HG03565 (cell line): ENCODE results near the gene TMEM272.

ENCODE experiments used
- ATAC-seq: cut with Tn5 transposase; IDR thresholded peaks from one replicate; pipeline ENCODE4 v1.9.1; 2021; ENCODE audit warnings: mild to moderate bottlenecking, moderate library complexity; ENCODE audit not compliant: unreplicated experiment

The TMEM272 gene

GRCh38 chr13:51783428-51784094 lies 61.4 kb downstream of the TMEM272 start:
- no peak for ATAC-seq

- ATAC-seq: no peak
Observed at GRCh38 chr13:51782026-51782710, 62.8 kb downstream of the TMEM272 start.

- ATAC-seq: no peak
Observed at GRCh38 chr13:51781246-51782022, 63.5 kb downstream of the TMEM272 start.

GRCh38 chr13:51780099-51780498 lies 64.9 kb downstream of the TMEM272 start:
- no peak for ATAC-seq

DNA sequence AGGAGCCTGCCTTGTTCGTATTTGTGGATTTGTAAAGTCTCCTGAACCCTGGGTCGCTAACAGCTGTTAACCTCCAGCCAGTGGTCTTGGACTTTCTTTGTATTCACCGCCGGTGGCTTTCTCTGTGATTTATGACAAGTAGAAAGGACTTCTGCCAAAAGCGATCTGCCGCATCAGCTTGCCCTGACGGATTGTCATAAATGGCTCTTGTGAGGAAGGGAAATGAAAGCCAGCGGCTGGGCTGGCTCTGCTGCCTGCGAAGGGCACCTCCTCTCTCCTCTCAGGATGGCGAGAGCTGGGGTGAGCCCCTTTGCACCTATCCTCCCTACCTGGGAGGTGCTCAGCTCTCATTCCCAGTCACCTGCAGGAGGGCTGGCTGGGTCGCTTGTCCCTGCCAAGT lies 66.6 kb downstream of the TMEM272 start:
- ATAC-seq: no peak

GRCh38 chr13:51777921-51778320 lies 67.1 kb downstream of the TMEM272 start:
- ATAC-seq: no peak

DNA sequence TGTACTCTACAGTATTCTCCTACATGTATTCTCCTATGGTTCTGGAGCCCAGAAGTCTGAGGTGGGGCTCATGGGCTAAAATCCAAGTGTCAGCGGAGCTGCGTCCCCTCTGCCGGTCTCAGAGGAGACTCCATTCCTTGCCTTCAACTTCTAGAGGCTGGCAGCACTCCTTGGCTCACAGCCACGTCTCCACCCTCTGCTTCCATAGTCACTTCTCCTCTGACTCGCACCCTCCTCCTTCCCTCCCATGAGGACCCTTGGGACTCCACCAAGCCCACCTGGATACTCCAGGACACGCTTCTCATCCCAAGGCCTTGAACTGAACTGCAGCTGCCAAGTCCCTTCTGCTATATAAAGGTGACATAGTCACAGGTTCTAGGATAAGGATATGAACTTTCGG lies 68.8 kb downstream of the TMEM272 start:
- ATAC-seq: no peak

GRCh38 chr13:51773515-51773914 lies 71.5 kb downstream of the TMEM272 start:
- no peak for ATAC-seq

GRCh38 chr13:51772781-51773180 lies 72.2 kb downstream of the TMEM272 start:
- ATAC-seq: no peak

GRCh38 chr13:51772105-51772455 lies 72.9 kb downstream of the TMEM272 start:
- ATAC-seq: no peak

DNA sequence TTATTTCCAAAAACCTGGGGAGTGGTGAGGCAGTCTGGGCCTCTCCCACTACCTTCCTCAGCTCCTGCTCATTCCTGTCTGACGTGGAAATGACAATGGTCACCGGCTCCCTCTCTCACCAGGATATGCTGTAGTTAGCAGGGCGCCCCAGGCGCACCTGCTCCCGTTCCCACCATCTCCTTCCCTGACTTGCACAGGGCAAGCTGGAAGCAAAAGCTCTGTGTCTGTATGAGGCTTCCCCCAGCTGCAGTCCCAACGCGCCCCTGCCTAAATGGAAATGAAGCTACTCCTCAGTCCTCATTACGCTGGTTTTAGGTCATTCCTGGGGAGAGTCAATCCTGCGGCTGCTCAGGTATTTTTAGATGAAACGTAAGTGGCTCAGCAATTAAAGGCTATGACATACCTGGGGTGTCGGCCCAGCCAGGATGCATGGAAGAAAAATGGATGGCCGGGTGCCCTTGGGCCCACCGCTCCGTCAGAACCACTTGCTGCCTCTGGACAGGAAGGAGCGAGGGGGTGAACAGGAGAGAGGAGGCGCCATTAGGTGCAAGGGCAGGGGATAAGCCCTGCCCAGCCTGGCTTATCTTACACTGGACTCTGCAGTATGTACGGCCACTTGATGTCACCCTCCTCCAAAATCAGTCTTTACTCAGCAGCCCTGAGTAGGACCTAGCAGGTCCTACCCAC lies 73.4 kb downstream of the TMEM272 start:
- no peak for ATAC-seq

DNA sequence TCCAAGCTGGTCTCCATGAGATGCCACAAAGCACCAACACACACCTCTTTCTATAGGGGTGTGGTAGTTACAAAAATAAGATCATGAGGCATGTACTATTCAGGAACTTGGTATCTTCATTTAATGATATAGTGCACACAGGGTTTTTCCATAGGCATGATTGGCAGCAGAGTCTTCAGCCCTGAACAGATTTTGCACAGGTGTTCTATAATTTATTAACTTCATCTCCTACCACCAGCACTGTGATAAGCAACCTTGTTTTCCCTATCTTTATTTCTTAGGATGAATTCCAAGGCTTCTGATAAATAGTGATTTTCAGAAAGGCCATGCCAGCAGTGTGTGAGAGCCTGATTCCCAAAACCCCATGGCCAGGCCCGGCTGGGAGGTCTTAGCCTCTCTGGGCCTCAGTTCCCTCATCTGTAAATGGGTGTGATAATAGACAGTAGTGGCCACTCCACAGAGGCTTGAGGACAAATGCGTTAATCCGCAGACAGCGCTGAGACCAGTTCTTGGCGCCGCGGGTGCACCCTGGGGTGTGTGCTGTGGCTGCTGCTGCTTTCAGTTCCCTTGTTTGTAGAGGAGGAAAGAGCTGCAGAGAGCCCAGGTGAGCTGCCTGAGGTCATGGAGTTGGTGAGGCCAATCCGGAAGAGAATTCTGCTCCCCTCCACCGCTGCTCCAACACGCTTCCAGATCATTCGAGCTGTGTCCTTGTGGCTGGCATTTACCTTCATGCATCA lies 74.1 kb downstream of the TMEM272 start:
- ATAC-seq: no peak

DNA sequence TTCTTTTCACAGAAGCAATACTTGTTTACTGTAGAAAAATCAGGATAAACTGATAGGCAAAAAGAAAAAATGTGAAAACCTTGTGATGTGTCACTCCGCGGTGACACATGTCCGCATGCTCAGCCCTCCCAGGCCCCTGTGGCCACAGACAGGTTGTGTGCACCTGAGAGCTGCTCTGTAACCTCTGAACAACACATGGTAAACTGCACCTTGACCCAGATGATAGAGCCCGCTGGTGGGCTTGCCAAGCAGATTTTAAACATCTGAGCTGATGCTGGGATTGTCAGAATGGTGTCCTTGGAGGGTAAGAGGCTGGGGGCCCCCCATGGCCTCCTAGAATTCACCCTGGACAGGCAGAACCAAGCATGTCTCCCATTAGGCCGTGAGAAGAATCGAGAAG lies 74.8 kb downstream of the TMEM272 start:
- ATAC-seq: no peak

DNA sequence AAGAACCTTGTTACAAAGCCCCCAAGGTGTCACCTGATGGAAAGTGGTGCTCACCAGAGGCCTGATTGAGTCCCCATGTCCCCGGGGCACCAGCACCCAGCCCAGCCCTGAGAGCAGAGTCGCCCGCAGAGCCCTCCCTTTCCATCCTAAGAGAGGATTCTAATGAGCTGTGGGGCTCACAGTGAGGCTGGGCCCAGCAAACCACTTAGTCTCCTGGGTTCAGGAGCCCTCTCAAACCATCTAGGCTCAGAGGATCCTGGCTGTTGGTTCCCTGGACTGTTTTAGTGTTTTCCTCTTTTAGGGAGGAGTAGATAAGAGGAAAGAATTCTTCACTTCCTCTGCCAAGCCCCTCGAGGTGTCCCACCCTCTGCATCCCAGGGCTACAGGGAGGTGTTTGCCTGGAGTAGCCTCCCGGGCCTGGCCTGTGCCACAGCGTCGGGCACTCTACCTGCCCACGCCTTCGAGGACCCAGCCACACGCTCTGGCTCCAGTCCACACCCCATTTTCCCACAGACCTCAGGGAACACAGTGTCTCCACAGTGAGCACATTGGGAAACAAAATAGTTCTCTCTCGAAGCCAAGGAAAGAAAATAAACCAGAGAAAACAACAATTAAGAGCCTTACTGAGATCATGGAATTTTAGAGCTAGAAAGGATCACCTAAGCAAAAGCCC lies 75.4 kb downstream of the TMEM272 start:
- no peak for ATAC-seq

DNA sequence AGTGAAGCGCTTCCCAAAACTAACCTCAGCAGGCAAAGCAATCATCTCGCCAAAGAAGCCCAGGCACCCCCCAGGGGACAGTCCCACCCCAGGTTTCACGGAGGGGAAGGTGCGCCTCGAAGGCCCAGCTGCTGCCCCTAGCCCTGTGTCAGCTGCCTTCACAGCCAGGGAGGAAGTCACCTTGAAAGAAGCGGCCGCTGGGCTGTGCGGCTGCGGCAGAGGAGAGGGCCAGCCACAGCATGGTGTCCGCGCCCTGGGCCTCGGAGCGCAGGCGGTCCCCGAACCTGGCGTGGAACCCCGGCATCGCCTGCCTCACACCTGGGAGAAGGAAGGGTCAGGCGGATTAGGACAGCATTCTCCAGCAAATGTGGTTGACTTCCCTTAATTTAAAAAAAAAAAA lies 76.0 kb downstream of the TMEM272 start:
- no peak for ATAC-seq

GRCh38 chr13:51768378-51768921 lies 76.5 kb downstream of the TMEM272 start:
- ATAC-seq: no peak

DNA sequence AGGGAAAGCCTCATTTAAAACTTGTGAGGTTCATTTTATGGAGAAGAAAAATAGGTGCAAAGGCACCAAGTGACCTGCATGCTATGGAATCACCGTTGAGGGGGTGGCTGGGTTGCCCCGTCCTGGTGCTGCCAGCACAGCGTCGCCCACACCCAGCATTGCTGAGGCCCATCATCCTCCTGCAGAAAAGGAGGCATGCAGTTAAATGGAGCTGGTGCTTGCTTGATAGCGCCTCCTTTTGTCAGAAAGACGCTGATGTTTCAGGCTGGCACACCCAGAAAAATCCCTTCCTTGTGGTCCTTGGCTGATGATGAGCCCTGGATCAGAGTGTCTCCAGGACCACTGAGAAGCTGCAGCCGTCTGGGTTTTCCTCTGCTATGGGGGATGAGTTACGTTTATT lies 77.9 kb downstream of the TMEM272 start:
- ATAC-seq: no peak

DNA sequence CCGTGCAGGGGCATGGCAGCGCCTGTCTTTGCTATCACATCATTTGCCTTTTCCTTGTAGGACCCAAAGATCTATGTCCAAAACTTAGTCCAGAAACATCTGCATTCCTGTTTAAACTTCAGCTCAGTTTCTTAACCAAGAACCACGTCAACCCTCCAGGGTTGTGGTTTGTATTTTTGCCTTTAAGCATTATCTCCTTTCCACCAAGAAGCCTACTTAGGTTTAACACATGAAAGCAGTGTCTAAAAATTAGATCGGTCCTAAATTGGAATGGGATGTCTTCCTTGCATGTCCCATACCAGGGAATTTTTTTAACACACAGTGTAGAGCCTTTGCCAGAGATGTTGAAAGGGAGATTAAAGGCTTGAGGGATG lies 79.8 kb downstream of the TMEM272 start:
- ATAC-seq: no peak

- ATAC-seq: peak; percentile 75
Observed at GRCh38 chr13:51764184-51765141, 80.5 kb downstream of the TMEM272 start.
